Body of pancreas (tissue), 4 donors: ENCODE measurements around the gene C2CD4C. TPM values are rescaled to one million over a fixed set of nuclear protein-coding genes. Genes with fewer than 3 reads are reported as not detected.

ENCODE experiments used
- ATAC-seq: fragments of 150-250 bp; one replicate; pipeline ENCODE4 v1.9.1; 2016
- DNase-seq, 4 donors: peaks; one replicate each; pipeline ENCODE4 v3.0.0-alpha.2; 2019
- H3K27ac ChIP-seq, 4 donors: fragments of 200-600 bp; sonication (generic); 1 replicate in 3 of 4; 2 replicates in 1 of 4; pipeline versions ENCODE4 v1.5.1 to v1.6.1; 2016 to 2019; ENCODE audit warnings: mild to moderate bottlenecking in 1 of 4, mixed read lengths in 1 of 4, moderate library complexity in 1 of 4
- H3K27me3 ChIP-seq, 2 donors: fragments of 200-600 bp; sonication (generic); one replicate each; pipeline ENCODE4 v1.6.0; 2016; ENCODE audit warnings: mild to moderate bottlenecking in 1 of 2
- H3K36me3 ChIP-seq, 2 donors: fragments of 200-600 bp; sonication (generic); replicated peaks in 1 of 2; 2 replicates each; pipeline ENCODE4 v1.5.1; 2016; ENCODE audit warnings: low read depth in 2 of 2; ENCODE audit not compliant: insufficient read depth in 1 of 2
- H3K4me1 ChIP-seq: fragments of 200-600 bp; sonication (generic); one replicate; pipeline ENCODE4 v1.6.0; 2016
- H3K4me3 ChIP-seq, 2 donors: fragments of 200-600 bp; sonication (generic); 1 replicate in 1 of 2; 2 replicates in 1 of 2; pipeline ENCODE4 v1.5.1; 2016 to 2019
- H3K9me3 ChIP-seq, 3 donors: fragments of 200-600 bp; sonication (generic); 1 replicate in 2 of 3; 2 replicates in 1 of 3; pipeline ENCODE4 v1.5.1; 2016
- CTCF ChIP-seq, 7 experiments: fragments of 450-650 bp in 4 of 7; fragments of 200-600 bp in 3 of 7; sonication (generic) in 3 of 7; IDR thresholded peaks; one replicate each; pipeline ENCODE4 v1.5.1; 2016 to 2019; ENCODE audit warnings: antibody characterized with exemption in 7 of 7
- POLR2A ChIP-seq, 3 donors: fragments of 450-650 bp; IDR thresholded peaks; one replicate each; pipeline ENCODE4 v1.6.1; 2016; ENCODE audit warnings: antibody characterized with exemption in 3 of 3, mild to moderate bottlenecking in 2 of 3
- WGBS, 2 donors: methylation state at CpG; one replicate each; pipeline ENCODE4 v1.1.5; 2017; 5-methylcytosine and 5-hydroxymethylcytosine counted together
- intact Hi-C: fragments of 100-400 bp; cut with DNase I; formaldehyde crosslinking; loops from one replicate; pipeline ENCODE4 v1.15.1; 2023
- total RNA-seq, 2 donors: library from RNA; depleted of rRNA; stranded (reverse); fragments of >200 nt; gene quantifications; one replicate each; pipeline ENCODE4 v1.1.0, GENCODE V29; 2016

Gene C2CD4C
- total RNA-seq, 2 donors from 2014 or later: 0.33 to 1.8 TPM

GRCh38 chr19:371501-372168 lies 37.3 kb downstream of the C2CD4C start:
- Histone ChIP-seq H3K9me3 (no peaks in the 10 kb centered on the region), H3K4me1 (no peaks in the 10 kb centered on the region), H3K27me3 (peaks cover 0 to 10% of the 10 kb centered on the region in 2 donors), H3K36me3 (no peaks in the 10 kb centered on the region), H3K27ac (no peak overlapping the region), H3K4me3 (no peak overlapping the region)
- WGBS, 2 donors: 50% methylated on average over 12 to 17 of the region's 17 CpGs
- intact Hi-C loops: no loop called here
- DNase-seq (no peak), ATAC-seq (no peak)
- no peak for TF ChIP-seq POLR2A (IDR thresholded peaks at IDR 0.05)
- no peak for TF ChIP-seq CTCF (IDR thresholded peaks at IDR 0.05)

- WGBS, 2 donors: 77 to 83% methylated on average over 31 to 41 of the region's 43 CpGs
- Histone ChIP-seq H3K36me3 (no peaks in the 10 kb centered on the region), H3K9me3 (no peaks in the 10 kb centered on the region), H3K27me3 (peaks cover 0 to 5% of the 10 kb centered on the region in 2 donors), H3K27ac (no peak overlapping the region), H3K4me3 (no peak overlapping the region), H3K4me1 (no peaks in the 10 kb centered on the region)
- DNase-seq (no peak), ATAC-seq (no peak)
- intact Hi-C loops: no loop called here
- TF ChIP-seq POLR2A (IDR thresholded peaks at IDR 0.05) (no peak), CTCF (IDR thresholded peaks at IDR 0.05) (no peak)
Measured at GRCh38 chr19:370641-371330, 38.2 kb downstream of the C2CD4C start.

- no peaks in the 10 kb centered on the region for H3K9me3 ChIP-seq
- no peak for TF ChIP-seq POLR2A (IDR thresholded peaks at IDR 0.05)
- TF ChIP-seq CTCF (IDR thresholded peaks at IDR 0.05): no peak
- H3K4me3 ChIP-seq: no peak overlapping the region
- no peak for DNase-seq
- H3K27me3 ChIP-seq: no peaks in the 10 kb centered on the region
- WGBS, 2 donors: 83 to 88% methylated on average over 9 to 12 of the region's 14 CpGs
- intact Hi-C loops: no loop called here
- no peaks in the 10 kb centered on the region for H3K36me3 ChIP-seq
- H3K27ac ChIP-seq: no peak overlapping the region
- H3K4me1 ChIP-seq: no peaks in the 10 kb centered on the region
- no peak for ATAC-seq
Measured at GRCh38 chr19:369876-370275, 39.1 kb downstream of the C2CD4C start.

GRCh38 chr19:369256-369655 lies 39.7 kb downstream of the C2CD4C start:
- no peaks in the 10 kb centered on the region for H3K36me3 ChIP-seq
- no peaks in the 10 kb centered on the region for H3K9me3 ChIP-seq
- H3K4me3 ChIP-seq: no peak overlapping the region
- H3K4me1 ChIP-seq: no peaks in the 10 kb centered on the region
- ATAC-seq (no peak), DNase-seq (no peak)
- H3K27ac ChIP-seq: no peak overlapping the region
- TF ChIP-seq POLR2A (IDR thresholded peaks at IDR 0.05) (no peak), CTCF (IDR thresholded peaks at IDR 0.05) (no peak)
- intact Hi-C loops: no loop called here
- WGBS, 2 donors: 70 to 76% methylated on average over 13 of the region's 13 CpGs
- no peaks in the 10 kb centered on the region for H3K27me3 ChIP-seq
